Smooth muscle cell (in vitro differentiated cells): ENCODE results near the gene PCA3. TPM values are rescaled to one million over a fixed set of nuclear protein-coding genes. Genes with fewer than 3 reads are reported as not detected.

Experiments
- DNase-seq: peaks from one replicate; lab custom pipeline; 2025; ENCODE audit not compliant: unreplicated experiment; lab: John Stamatoyannopoulos, UW
- H2AFZ ChIP-seq: fragments of 200-600 bp; sonication (generic); 2 replicates; pipeline ENCODE4 v1.6.0; 2016; ENCODE audit warnings: antibody characterized with exemption, low read depth, mild to moderate bottlenecking
- H3F3A ChIP-seq: fragments of 200-600 bp; sonication (generic); 2 replicates; pipeline ENCODE4 v1.6.0; 2017; ENCODE audit warnings: antibody characterized with exemption, low read depth
- H3K27ac ChIP-seq: fragments of 200-600 bp; sonication (generic); 2 replicates; pipeline ENCODE4 v1.5.1; 2016; ENCODE audit warnings: low read depth, mild to moderate bottlenecking
- H3K27me3 ChIP-seq: fragments of 200-600 bp; sonication (generic); 2 replicates; pipeline ENCODE4 v1.6.1; 2016; ENCODE audit warnings: low read depth, mild to moderate bottlenecking
- H3K36me3 ChIP-seq: fragments of 200-600 bp; sonication (generic); 2 replicates; pipeline ENCODE4 v1.5.1; 2016; ENCODE audit warnings: low read depth
- H3K4me1 ChIP-seq: fragments of 200-600 bp; sonication (generic); 2 replicates; pipeline ENCODE4 v1.5.1; 2016; ENCODE audit warnings: low read depth
- H3K4me2 ChIP-seq: fragments of 200-600 bp; sonication (generic); 2 replicates; pipeline ENCODE4 v1.6.0; 2016; ENCODE audit warnings: mild to moderate bottlenecking
- H3K4me3 ChIP-seq: fragments of 200-600 bp; sonication (generic); 2 replicates; pipeline ENCODE4 v1.5.1; 2016; ENCODE audit warnings: mild to moderate bottlenecking
- H3K79me2 ChIP-seq: fragments of 200-600 bp; sonication (generic); 2 replicates; pipeline ENCODE4 v1.6.0; 2016; ENCODE audit warnings: low read depth, mild to moderate bottlenecking
- H3K9ac ChIP-seq: fragments of 200-600 bp; sonication (generic); 2 replicates; pipeline ENCODE4 v1.6.0; 2016; ENCODE audit warnings: low read depth
- H3K9me3 ChIP-seq: fragments of 200-600 bp; sonication (generic); replicated peaks from 2 replicates; pipeline ENCODE4 v1.5.1; 2016; ENCODE audit warnings: low read depth
- H4K20me1 ChIP-seq: fragments of 200-600 bp; sonication (generic); 2 replicates; pipeline ENCODE4 v1.6.0; 2016; ENCODE audit warnings: low read depth
- WGBS: methylation state at CpG from one replicate; pipeline ENCODE4 v1.1.7; 2016; ENCODE audit warnings: low lambda C conversion rate; 5-methylcytosine and 5-hydroxymethylcytosine counted together
- polyA plus RNA-seq: library from polyadenylated mRNA; unstranded; fragments of >200 nt; fragmentation: Nextera tagmentation; extraction: Ambion mirVana; gene quantifications from 2 replicates; pipeline ENCODE4 v1.2.1, GENCODE V29; 2016
- total RNA-seq: library from RNA; depleted of rRNA; stranded (reverse); fragments of >200 nt; gene quantifications from 2 replicates; pipeline ENCODE4 v1.2.3, GENCODE V29; 2014
- TF ChIP-seq, protein P1 (sequence below): fragments of 200-600 bp; sonication (generic); IDR thresholded peaks from 2 replicates; pipeline ENCODE4 v1.5.1; 2017; ENCODE audit warnings: borderline replicate concordance, mild to moderate bottlenecking, antibody characterized with exemption; ENCODE audit not compliant: insufficient read depth, poor library complexity, severe bottlenecking

Gene PCA3
- total and polyA plus RNA-seq, 2 experiments from 2014 or later = 0.30 TPM; not detected in 1

DNA sequence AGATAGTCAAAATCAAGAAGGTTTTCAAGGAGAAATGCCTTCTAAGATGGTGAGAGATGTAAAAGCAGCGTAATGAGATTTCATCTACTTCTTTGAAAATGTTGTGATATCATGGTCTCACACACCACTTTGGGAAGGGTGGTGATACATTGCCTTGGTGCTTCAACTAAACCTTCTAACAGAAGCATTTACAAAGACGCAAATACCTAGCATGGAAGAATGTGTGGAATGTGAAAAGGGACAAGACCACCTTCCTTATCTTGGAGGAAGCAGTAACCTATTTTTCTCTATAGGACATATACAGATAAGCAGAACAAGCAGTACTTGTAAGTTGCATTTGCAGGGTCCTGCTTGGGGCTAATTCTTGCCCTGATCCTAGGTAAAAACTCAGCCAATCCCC lies 38.8 kb downstream of the PCA3 start:
- H3K9ac ChIP-seq = no peak overlapping the region
- no peaks in the 10 kb centered on the region for H4K20me1 ChIP-seq
- DNase-seq = no peak
- H3K4me1 ChIP-seq = no peaks in the 10 kb centered on the region
- H3K79me2 ChIP-seq = no peaks in the 10 kb centered on the region
- H3K9me3 ChIP-seq = no peaks in the 10 kb centered on the region
- 49% methylated on average over 2 of the region's 2 CpGs for WGBS
- peaks cover 10% of the 10 kb centered on the region for H3K27me3 ChIP-seq
- H2AFZ ChIP-seq = no peak overlapping the region
- TF ChIP-seq, protein P1, sequence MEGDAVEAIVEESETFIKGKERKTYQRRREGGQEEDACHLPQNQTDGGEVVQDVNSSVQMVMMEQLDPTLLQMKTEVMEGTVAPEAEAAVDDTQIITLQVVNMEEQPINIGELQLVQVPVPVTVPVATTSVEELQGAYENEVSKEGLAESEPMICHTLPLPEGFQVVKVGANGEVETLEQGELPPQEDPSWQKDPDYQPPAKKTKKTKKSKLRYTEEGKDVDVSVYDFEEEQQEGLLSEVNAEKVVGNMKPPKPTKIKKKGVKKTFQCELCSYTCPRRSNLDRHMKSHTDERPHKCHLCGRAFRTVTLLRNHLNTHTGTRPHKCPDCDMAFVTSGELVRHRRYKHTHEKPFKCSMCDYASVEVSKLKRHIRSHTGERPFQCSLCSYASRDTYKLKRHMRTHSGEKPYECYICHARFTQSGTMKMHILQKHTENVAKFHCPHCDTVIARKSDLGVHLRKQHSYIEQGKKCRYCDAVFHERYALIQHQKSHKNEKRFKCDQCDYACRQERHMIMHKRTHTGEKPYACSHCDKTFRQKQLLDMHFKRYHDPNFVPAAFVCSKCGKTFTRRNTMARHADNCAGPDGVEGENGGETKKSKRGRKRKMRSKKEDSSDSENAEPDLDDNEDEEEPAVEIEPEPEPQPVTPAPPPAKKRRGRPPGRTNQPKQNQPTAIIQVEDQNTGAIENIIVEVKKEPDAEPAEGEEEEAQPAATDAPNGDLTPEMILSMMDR = no peak
- no peak overlapping the region for H3K27ac ChIP-seq
- no peak overlapping the region for H3K4me3 ChIP-seq
- H3F3A ChIP-seq = no peaks in the 10 kb centered on the region
- H3K36me3 ChIP-seq = no peaks in the 10 kb centered on the region
- no peak overlapping the region for H3K4me2 ChIP-seq

DNA sequence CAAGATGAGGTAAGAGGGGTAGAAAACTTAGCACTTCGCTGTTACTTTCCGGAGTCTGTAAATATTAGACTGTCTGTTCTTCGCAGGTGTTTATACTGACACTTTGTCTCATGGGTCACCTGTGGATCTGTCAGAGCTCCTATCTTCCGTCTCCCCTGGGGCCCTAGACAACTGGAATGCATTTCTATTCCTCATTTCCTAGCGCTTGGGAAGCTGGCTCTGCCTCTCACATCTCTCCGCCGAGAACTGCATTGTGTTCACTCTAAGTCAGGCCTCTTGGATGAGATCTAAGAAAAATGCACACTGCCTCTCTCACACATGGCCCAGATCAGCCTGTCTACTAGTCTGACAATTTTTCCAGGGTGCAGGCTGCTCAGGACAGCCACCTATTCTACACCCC lies 39.5 kb downstream of the PCA3 start:
- H2AFZ ChIP-seq = no peak overlapping the region
- DNase-seq = no peak
- no peak overlapping the region for H3K4me3 ChIP-seq
- H3K27me3 ChIP-seq = peaks cover 10% of the 10 kb centered on the region
- H4K20me1 ChIP-seq = no peaks in the 10 kb centered on the region
- 88% methylated on average over 7 of the region's 7 CpGs for WGBS
- no peak overlapping the region for H3K9ac ChIP-seq
- no peaks in the 10 kb centered on the region for H3F3A ChIP-seq
- TF ChIP-seq, protein P1 = no peak
- no peaks in the 10 kb centered on the region for H3K4me1 ChIP-seq
- H3K36me3 ChIP-seq = no peaks in the 10 kb centered on the region
- no peaks in the 10 kb centered on the region for H3K79me2 ChIP-seq
- no peaks in the 10 kb centered on the region for H3K9me3 ChIP-seq
- H3K27ac ChIP-seq = no peak overlapping the region
- no peak overlapping the region for H3K4me2 ChIP-seq

DNA sequence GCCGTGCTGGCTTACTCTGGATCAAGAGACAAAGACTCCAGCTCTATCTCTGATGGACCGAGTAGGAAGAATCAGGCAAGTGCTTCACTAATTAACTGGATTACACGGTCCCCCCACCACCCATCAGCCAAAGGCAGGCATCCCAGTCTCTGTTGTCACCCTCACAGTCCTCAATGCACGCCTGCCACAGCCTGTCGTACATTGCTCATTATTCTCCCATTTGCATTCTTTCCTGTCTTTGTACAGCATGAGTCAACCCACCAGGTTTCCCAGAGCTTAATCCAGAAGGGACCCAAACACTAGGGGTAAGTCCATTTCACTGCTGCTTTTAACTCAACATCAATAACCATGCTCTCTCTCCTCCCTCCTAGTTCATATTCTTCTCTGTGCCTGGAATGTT lies 44.4 kb downstream of the PCA3 start:
- Histone ChIP-seq H3K9me3 (no peaks in the 10 kb centered on the region), H4K20me1 (no peaks in the 10 kb centered on the region), H3K27me3 (peaks cover 1% of the 10 kb centered on the region), H2AFZ (no peak overlapping the region), H3K4me1 (no peaks in the 10 kb centered on the region), H3K4me2 (no peak overlapping the region), H3K9ac (no peak overlapping the region), H3F3A (no peaks in the 10 kb centered on the region), H3K4me3 (no peak overlapping the region), H3K79me2 (no peaks in the 10 kb centered on the region), H3K27ac (no peak overlapping the region), H3K36me3 (no peaks in the 10 kb centered on the region)
- WGBS = 48% methylated on average over 5 of the region's 5 CpGs
- TF ChIP-seq, protein P1 = no peak
- DNase-seq = no peak

DNA sequence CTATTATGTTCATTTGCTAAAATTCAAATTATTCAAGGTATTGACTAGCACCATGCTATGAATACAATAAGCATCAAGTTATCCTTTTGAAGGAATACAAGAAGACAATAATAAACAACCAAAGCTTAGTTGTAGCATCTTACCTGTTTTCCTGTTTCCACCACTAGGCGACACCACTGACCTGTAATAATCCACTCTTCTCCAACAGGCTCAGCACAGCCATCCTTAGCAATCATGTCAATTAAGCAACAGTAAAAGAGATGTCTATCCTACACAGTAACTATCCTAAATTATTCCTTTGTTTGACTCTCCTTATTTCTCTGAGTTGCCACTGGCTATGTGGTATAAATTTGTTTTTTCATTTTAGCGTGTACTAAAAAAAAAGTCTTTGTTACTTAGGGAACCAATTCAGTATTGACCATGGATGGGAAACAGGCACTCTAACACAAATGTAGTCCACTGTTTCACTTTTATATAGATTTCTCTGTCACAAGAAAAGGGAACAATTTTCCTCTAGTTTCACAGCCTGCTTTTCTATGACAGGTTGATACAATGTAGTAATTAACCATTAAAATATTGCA lies 46.2 kb downstream of the PCA3 start:
- no peaks in the 10 kb centered on the region for H3K36me3 ChIP-seq
- H3K27me3 ChIP-seq = no peaks in the 10 kb centered on the region
- TF ChIP-seq, protein P1 = peak; percentile 90
- 28% methylated on average over 2 of the region's 2 CpGs for WGBS
- no peak overlapping the region for H3K4me2 ChIP-seq
- no peaks in the 10 kb centered on the region for H3K79me2 ChIP-seq
- no peak overlapping the region for H3K9ac ChIP-seq
- no peak overlapping the region for H2AFZ ChIP-seq
- no peaks in the 10 kb centered on the region for H3K4me1 ChIP-seq
- H3F3A ChIP-seq = no peaks in the 10 kb centered on the region
- no peak for DNase-seq
- H3K4me3 ChIP-seq = no peak overlapping the region
- no peaks in the 10 kb centered on the region for H3K9me3 ChIP-seq
- no peaks in the 10 kb centered on the region for H4K20me1 ChIP-seq
- H3K27ac ChIP-seq = no peak overlapping the region
